Left renal pelvis (tissue), 4 donors: Measurements from ENCODE around the gene SFSWAP. TPM values are rescaled to one million over a fixed set of nuclear protein-coding genes. Genes with fewer than 3 reads are reported as not detected.
"Not testable (repeated sequence)": the region's sequence is repeated elsewhere in the genome, so short reads cannot be mapped to it uniquely, and the experiment has no call there.

Experiments used
- DNase-seq, 4 donors: peaks; one replicate each; pipeline ENCODE4 v3.0.0-alpha.2; 2013; ENCODE audit warnings: low read depth in 4 of 4, low spot score in 3 of 4
- polyA plus RNA-seq, 4 donors: library from polyadenylated mRNA; unstranded; fragments of 120-200 nt; gene quantifications; one replicate each; pipeline ENCODE4 v1.2.1, GENCODE V29; 2013; ENCODE audit not compliant: insufficient read length in 4 of 4

Gene SFSWAP
- polyA plus RNA-seq, 4 donors, result 40.3 to 58.4 (median 47.4) TPM

DNA sequence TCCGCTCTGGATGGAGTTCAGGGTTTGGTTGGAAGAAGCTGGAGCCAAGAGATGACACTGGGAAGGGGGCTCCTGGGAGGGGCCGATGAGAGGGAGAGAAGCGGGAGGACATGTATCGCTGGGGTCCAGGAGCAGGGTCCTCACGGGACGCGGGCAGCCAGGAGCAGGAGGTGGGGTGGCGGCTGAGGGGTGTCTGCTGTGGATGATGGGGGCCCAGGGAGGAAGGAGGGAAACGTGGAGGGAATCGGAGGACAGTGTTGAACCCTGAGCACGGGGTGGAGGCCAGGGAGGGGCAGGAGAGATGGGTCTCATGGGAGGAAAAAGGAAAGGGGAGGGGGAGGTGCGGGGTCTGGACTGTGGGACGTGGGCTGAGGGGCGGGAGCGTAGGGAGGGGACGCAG lies 31.7 kb upstream of the SFSWAP start:
- not testable (repeated sequence) for DNase-seq

DNA sequence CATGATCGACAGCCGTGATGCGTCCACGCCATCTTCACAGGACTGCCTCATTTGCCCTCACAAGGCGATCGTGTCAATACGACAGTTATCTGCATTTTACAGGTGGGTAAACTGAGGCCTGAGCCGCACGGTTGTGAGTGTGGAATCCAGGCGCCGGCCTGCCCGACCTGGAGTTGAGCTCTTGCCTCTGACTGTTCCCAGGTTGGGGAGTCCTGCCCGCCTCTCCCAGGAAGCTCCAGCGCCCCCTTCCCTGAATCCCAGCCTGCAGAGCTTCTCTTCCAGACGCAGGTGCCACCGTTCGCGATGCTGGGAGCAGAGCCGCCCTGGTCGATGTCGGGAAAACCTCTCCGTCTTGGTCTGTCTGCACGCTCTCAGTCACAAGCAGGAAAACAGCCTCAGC lies 31.1 kb upstream of the SFSWAP start:
- not testable (repeated sequence) for DNase-seq

- not testable (repeated sequence) for DNase-seq
Observed at GRCh38 chr12:131680392-131681256, 30.3 kb upstream of the SFSWAP start.

- DNase-seq, result no peak
Observed at GRCh38 chr12:131681257-131681620, 29.7 kb upstream of the SFSWAP start.

GRCh38 chr12:131681746-131682509 lies 29.0 kb upstream of the SFSWAP start:
- DNase-seq, result not testable (repeated sequence)

- DNase-seq, result no peak
Observed at GRCh38 chr12:131682510-131682895, 28.4 kb upstream of the SFSWAP start.

DNA sequence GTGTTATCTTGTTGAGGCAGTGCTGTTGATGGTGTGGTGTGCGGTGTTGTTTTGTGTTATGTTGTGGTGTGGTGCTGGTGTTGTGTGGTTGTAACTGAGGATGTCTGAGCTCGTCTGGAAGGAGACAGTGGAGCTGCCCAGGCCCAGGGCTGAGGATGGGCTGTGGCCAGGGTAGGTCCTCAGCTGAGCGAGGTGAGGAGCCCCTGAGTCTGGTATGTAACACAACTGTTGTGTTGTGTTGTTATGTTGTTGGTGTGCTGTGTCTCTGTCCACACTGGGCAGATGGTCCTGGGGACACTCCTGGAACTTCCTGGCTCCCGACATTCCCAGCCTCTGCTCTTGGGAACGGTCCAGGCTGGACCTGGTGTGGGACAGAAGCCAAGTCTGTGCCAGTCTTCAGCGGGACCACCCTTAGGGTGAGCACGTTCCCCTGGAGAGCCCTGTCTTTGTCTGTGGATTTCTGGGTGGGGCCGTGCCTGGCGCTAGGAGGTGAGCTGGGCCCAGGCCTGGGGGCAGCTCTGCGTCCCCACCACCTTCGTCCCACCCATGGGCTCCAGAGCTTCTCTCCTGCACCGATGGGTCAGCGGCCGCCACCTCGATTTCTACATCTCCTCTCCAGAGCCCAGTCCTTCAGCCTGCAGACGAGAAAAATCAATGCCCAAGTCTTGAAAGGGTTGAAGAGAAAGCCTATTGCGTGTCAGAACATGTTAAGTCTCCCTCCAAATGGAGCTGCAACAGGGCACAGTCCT lies 27.4 kb upstream of the SFSWAP start:
- no peak for DNase-seq

GRCh38 chr12:131684015-131684725 lies 26.7 kb upstream of the SFSWAP start:
- DNase-seq, result no peak

DNA sequence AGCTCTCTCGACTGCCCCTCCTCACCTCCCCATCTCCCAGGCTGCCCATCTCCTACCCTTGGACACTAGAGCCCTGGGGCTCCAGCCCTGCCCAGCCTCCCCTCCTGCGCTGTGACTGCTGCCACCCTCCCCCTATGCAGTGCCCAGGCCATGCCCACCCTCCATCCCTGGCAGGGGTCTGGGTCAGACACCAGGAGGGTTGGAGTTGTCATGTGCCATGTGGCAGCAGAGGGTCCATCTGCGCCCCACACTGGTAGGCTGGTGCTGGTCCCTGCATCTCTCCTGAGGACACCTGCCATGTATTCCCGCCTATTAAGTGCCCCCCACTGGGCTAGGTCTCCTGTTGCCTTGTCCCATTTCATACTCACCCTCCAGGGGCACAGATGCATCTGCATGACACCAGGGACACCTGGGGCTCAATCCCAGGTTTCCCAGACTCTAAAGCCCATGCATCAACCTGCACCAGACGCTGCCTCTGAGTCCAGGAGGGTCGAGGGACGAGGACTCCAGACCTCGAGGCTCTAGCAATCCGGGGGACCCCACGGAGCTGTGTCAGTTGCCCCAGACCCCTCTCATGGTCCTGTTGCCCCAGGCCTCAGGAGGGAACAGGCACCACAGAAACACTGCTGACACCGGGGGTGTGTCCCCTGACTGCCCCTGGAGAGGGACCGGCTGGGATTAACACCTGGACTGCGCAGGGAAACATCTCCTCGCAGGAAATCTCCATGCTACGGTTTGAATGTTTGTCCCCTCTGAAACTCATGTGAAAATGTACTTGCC lies 23.4 kb upstream of the SFSWAP start:
- no peak for DNase-seq

DNA sequence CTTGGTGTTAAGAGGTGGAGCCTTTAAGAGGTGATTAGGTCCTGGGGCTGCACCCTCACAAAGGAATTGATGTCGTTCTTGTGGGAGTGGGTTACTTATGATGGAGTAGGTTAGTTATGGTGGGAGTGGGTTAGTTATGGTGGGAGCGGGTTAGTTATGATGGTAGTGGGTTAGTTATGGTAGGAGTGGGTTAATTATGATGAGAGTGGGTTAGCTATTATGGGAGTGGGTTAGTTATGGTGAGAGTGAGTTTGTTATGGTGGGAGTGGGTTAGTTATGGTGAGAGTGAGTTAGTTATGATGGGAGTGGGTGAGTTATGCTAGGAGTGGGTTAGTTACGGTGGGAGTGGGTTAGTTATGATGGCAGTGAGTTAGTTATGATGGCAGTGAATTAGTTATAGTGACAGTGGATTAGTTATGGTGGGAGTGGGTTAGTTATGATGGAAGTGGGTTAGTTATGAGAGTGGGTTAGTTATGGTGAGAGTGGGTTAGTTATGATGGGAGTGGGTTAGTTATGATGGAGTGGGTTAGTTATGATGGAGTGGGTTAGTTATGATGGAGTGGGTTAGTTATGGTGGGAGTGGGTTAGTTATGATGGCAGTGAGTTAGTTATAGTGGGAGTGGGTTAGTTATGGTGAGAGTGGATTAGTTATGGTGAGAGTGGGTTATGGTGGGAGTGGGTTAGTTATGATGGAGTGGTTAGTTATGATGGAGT lies 22.6 kb upstream of the SFSWAP start:
- no peak for DNase-seq

DNA sequence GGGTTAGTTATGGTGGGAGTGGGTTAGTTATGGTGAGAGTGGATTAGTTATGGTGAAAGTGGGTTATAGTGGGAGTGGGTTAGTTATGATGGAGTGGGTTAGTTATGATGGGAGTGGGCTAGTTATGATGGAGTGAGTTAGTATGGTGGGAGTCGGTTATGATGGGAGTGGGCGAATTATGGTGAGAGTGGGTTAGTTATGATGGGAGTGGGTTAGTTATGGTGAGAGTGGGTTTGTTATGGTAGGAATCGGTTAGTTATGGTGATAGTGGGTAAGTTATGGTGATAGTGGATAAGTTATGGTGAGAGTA lies 22.1 kb upstream of the SFSWAP start:
- no peak for DNase-seq

DNA sequence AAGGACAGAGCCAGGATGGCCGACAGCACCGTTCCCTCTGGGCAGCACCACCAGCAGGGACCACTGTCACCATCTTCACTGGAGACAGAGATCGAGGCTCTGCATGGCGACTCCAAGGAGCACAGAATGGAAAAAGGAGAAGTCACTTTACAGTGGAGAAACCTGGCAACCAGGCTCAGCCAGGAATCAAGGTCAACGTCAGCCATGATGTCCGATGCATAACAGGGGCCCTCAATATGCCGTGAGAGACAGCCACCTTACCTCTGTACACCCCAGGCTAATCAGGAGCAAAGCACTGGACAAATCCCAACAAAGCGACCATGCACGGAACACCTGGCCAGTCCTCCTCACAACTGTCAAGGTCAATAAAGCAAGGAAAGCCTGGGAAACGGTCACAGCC lies 20.6 kb upstream of the SFSWAP start:
- DNase-seq, result no peak

DNA sequence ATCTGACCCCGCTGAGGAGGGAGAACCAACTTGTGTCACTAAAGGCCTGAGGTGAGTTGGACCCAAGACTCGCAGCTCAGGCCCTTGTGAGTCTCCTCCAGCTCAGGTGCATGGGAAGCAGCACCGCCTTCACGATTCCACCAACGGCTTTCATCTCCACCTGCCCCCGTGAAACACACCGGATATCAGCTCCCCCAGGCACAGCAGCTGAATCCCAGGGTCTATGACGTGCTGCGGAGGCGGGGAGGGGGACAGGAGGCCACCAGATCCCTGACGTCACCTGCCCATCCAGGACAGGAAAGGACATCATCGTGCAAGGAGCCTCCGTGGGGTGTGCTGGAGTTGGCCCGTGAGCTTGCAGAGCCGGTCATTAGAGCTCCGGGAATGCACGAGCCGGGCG lies 18.5 kb upstream of the SFSWAP start:
- DNase-seq, result no peak

- no peak for DNase-seq
Observed at GRCh38 chr12:131693149-131693548, 17.7 kb upstream of the SFSWAP start.

DNA sequence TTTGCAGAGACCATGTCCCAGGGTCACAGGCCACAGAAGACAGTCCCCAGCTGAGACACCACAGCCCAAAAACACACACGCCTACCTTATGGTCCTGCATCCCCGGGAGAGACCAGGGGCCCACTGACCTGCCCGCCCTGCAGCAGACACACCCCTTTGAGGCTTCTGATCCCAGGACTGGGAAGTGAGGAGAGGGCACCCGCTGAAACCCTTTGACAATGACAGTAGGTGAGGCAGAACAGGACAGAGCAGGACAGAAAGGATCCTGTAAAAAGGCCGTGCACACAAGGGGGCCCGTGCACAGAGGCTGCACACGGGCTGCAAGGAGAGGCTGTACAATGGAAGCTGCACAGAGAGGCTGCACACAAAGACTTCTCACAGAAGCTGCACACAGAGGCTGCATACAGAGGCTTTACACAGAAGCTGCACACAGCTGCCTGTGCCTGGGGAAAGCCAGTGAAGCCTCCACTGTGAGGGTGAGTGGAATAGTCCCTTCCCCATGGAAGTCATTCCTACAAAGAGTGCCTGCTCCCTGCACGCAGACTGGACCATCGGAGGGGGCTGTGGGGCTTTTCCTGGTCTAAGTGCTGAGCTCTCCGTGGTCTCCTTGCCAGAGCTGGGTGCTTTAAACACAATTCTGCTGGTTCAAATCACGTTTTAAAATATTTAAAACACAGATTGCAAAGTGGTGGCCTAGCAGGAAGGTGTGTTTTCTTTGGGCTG lies 16.6 kb upstream of the SFSWAP start:
- DNase-seq, result no peak

DNA sequence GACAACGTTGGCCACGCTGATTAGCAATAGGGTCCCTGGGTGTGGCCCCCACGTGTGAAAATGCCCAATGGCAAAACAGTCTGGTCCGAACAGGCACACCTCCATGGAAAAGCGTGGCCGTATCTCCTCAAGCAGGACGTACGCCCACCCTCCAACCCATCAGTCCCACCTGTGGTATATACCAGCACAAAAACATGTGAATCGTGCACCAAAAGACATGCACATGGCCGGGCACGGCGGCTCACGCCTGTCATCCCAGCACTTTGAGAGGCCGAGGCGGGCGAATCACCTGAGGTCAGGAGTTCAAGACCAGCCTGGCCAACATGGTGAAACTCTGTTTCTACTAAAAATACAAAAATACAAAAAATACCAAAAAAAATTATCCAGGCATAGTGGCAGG lies 14.9 kb upstream of the SFSWAP start:
- DNase-seq, result no peak

GRCh38 chr12:131698286-131698685 lies 12.6 kb upstream of the SFSWAP start:
- DNase-seq, result no peak

DNA sequence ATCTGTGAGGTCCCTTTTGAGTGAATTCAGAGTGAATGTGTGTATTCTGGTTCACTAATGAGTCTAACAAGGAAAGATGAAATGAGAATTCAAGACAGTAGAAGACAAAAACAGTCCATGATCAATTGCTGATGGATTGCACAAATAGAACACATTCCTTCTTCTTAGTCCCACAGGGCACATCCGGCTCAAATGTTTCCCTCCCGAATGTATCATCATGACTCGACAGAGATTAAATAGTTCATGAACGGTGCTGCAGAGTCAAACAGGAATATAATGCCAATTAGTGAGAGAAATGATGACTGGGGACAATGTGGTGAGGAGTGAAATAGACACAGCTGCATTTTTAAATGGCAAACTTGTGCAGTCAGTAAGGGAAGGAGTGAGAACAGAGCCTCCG lies 11.5 kb upstream of the SFSWAP start:
- DNase-seq, result no peak

DNA sequence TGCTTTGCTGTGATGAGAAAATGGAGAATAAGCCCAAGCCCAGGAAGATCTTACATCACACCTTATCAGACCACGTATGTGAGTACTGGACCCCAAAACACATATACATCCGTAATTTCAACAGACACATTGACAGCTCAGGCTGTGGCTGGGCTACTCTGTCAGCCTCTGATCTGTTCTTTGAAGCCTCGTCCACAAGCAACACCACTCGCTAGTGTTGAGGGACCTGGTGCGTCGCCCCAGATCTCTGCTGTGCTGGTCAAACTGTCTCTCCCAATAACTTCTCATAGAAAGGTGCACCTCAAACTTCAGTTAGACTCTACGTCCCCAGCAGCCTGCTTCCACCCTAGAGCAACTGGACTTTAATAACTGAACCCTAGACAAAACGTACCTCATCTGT lies 10.6 kb upstream of the SFSWAP start:
- no peak for DNase-seq
